CD8-positive, alpha-beta memory T cell (primary cell): Measurements from ENCODE around the gene LRRFIP2. TPM values are rescaled to one million over a fixed set of nuclear protein-coding genes. Genes with fewer than 3 reads are reported as not detected.
A peak's percentile ranks its signal among the peaks of the same experiment; 100 is the strongest.

Experiments used
- CTCF ChIA-PET: fragments of 350-600 bp; sonication (Branson Sonifier 250); formaldehyde crosslinking; loops from one replicate; lab custom pipeline; 2021; ENCODE audit warnings: antibody characterized with exemption; lab: Charles Lee
- POLR2A ChIA-PET: fragments of 350-600 bp; sonication (Branson Sonifier 250); formaldehyde crosslinking; loops from one replicate; lab custom pipeline; 2021; ENCODE audit warnings: antibody characterized with exemption; lab: Charles Lee
- DNase-seq, 5 donors: peaks; one replicate each; pipeline versions ENCODE4 v3.0.0 to v3.0.0-alpha.2; 2020 to 2022; ENCODE audit warnings: mixed read lengths in 1 of 5
- H3K27ac ChIP-seq: one replicate; pipeline ENCODE4 v1.7.0; 2013; ENCODE audit warnings: low read depth, mild to moderate bottlenecking, low read length, moderate library complexity
- H3K27me3 ChIP-seq: 2 replicates; pipeline ENCODE4 v1.7.0; 2013; ENCODE audit warnings: low read length, mild to moderate bottlenecking; ENCODE audit not compliant: insufficient read depth, poor library complexity, severe bottlenecking
- H3K36me3 ChIP-seq: 2 replicates; pipeline ENCODE4 v1.7.0; 2013; ENCODE audit warnings: mild to moderate bottlenecking, low read length, moderate library complexity; ENCODE audit not compliant: insufficient read depth
- H3K4me1 ChIP-seq: 2 replicates; pipeline ENCODE4 v1.7.0; 2013; ENCODE audit warnings: mild to moderate bottlenecking, low read length, moderate library complexity; ENCODE audit not compliant: insufficient read depth
- H3K4me3 ChIP-seq: 2 replicates; pipeline ENCODE4 v1.7.0; 2013; ENCODE audit warnings: mild to moderate bottlenecking, low read length
- H3K9me3 ChIP-seq: 2 replicates; pipeline ENCODE4 v1.7.0; 2013; ENCODE audit warnings: mild to moderate bottlenecking, low read length
- H3K27ac Mint-ChIP-seq, 8 donors: one replicate each; pipeline ENCODE4 v1.8.0; 2020 to 2021; ENCODE audit warnings: mixed read lengths in 8 of 8, mild to moderate bottlenecking in 6 of 8, inconsistent platforms in 3 of 8, moderate library complexity in 3 of 8
- H3K27me3 Mint-ChIP-seq, 2 donors: one replicate each; pipeline ENCODE4 v1.8.0; 2020 to 2021; ENCODE audit warnings: mixed read lengths in 2 of 2, mild to moderate bottlenecking in 1 of 2, moderate library complexity in 1 of 2
- H3K36me3 Mint-ChIP-seq, 3 donors: one replicate each; pipeline ENCODE4 v1.8.0; 2020 to 2021; ENCODE audit warnings: mixed read lengths in 3 of 3, inconsistent platforms in 1 of 3, mild to moderate bottlenecking in 1 of 3
- H3K4me1 Mint-ChIP-seq, 3 donors: one replicate each; pipeline ENCODE4 v1.8.0; 2020 to 2021; ENCODE audit warnings: mixed read lengths in 3 of 3, inconsistent platforms in 1 of 3, mild to moderate bottlenecking in 1 of 3
- H3K4me3 Mint-ChIP-seq, 7 donors: one replicate each; pipeline ENCODE4 v1.8.0; 2020 to 2021; ENCODE audit warnings: mixed read lengths in 7 of 7, mild to moderate bottlenecking in 6 of 7, moderate library complexity in 4 of 7, inconsistent platforms in 2 of 7
- H3K9me3 Mint-ChIP-seq, 5 donors: one replicate each; pipeline ENCODE4 v1.8.0; 2020 to 2022; ENCODE audit warnings: mixed read lengths in 5 of 5, mild to moderate bottlenecking in 3 of 5, moderate library complexity in 2 of 5, inconsistent platforms in 1 of 5
- polyA plus RNA-seq: library from polyadenylated mRNA; unstranded; fragments of 300-500 nt; fragmentation: Illumina TruSeq; gene quantifications from one replicate; pipeline ENCODE4 v1.2.3, GENCODE V29; 2021
- total RNA-seq, 2 experiments: library from RNA; stranded (reverse); gene quantifications; one replicate each; pipeline ENCODE4 v1.2.3, GENCODE V29; 2021

Gene LRRFIP2
- total and polyA plus RNA-seq, 3 experiments from 2014 or later, result 21.9 to 34.3 (median 34.1) TPM

- POLR2A ChIA-PET, result interaction anchor here (0.6 kb wide), 1 partner anchor 99 kb away, joined by 3 read pairs; no protein-coding TSS in a partner anchor
- no peak overlapping the region for H3K4me3 Mint-ChIP-seq
Observed at GRCh38 chr3:37029111-37029510, 145.3 kb downstream of the LRRFIP2 start.

GRCh38 chr3:37028329-37028728, 146.1 kb downstream of the LRRFIP2 start:
- CTCF ChIA-PET, result no interaction called here
- peaks cover 0 to 4% (median 0%) of the 10 kb centered on the region in 3 donors for H3K4me1 Mint-ChIP-seq
- POLR2A ChIA-PET, result no interaction called here
- H3K36me3 Mint-ChIP-seq, result peaks cover 11 to 92% (median 24%) of the 10 kb centered on the region in 3 donors
- no peaks in the 10 kb centered on the region for H3K9me3 Mint-ChIP-seq
- no peaks in the 10 kb centered on the region for H3K9me3 ChIP-seq
- no peak overlapping the region for H3K27ac ChIP-seq
- no peaks in the 10 kb centered on the region for H3K27me3 Mint-ChIP-seq
- no peak overlapping the region for H3K4me3 ChIP-seq
- no peaks in the 10 kb centered on the region for H3K27me3 ChIP-seq
- H3K4me1 ChIP-seq, result no peaks in the 10 kb centered on the region
- no peak overlapping the region for H3K4me3 Mint-ChIP-seq
- DNase-seq, result no peak
- H3K36me3 ChIP-seq, result peaks cover 33% of the 10 kb centered on the region
- H3K27ac Mint-ChIP-seq, result peak overlapping the region in 1 of 8 donors; percentile 15

More at GRCh38 chr3:37029111-37029510, 145.3 kb downstream of the LRRFIP2 start:
- Histone ChIP-seq H3K9me3 (no peaks in the 10 kb centered on the region), H3K4me3 (no peak overlapping the region), H3K27me3 (no peaks in the 10 kb centered on the region), H3K36me3 (peaks cover 35% of the 10 kb centered on the region), H3K4me1 (no peaks in the 10 kb centered on the region), H3K27ac (no peak overlapping the region)
- CTCF ChIA-PET, result interaction anchor here (1.2 kb wide), 1 partner anchor 12 kb away, joined by 3 read pairs; no protein-coding TSS in a partner anchor
- no peak for DNase-seq
- Mint-ChIP-seq H3K36me3 (peaks cover 14 to 90% (median 25%) of the 10 kb centered on the region in 3 donors), H3K9me3 (no peaks in the 10 kb centered on the region), H3K27ac (no peak overlapping the region), H3K27me3 (no peaks in the 10 kb centered on the region), H3K4me1 (peaks cover 0 to 2% (median 0%) of the 10 kb centered on the region in 3 donors)

- H3K27me3 Mint-ChIP-seq, result no peaks in the 10 kb centered on the region
- H3K9me3 ChIP-seq, result no peaks in the 10 kb centered on the region
- ChIA-PET CTCF (no interaction called here), POLR2A (interaction anchor here (0.6 kb wide), 1 partner anchor 9 kb away, joined by 4 read pairs; no protein-coding TSS in a partner anchor)
- no peak overlapping the region for H3K27ac Mint-ChIP-seq
- no peak overlapping the region for H3K4me3 ChIP-seq
- H3K36me3 ChIP-seq, result peaks cover 37% of the 10 kb centered on the region
- DNase-seq, result no peak
- H3K27ac ChIP-seq, result no peak overlapping the region
- H3K27me3 ChIP-seq, result no peaks in the 10 kb centered on the region
- H3K4me1 Mint-ChIP-seq, result peaks cover 0 to 4% (median 0%) of the 10 kb centered on the region in 3 donors
- no peak overlapping the region for H3K4me3 Mint-ChIP-seq
- no peaks in the 10 kb centered on the region for H3K9me3 Mint-ChIP-seq
- H3K4me1 ChIP-seq, result no peaks in the 10 kb centered on the region
- peaks cover 11 to 92% (median 26%) of the 10 kb centered on the region in 3 donors for H3K36me3 Mint-ChIP-seq
Observed at GRCh38 chr3:37026851-37027250, 147.5 kb downstream of the LRRFIP2 start.

- Histone ChIP-seq H3K27ac (no peak overlapping the region), H3K4me3 (no peak overlapping the region), H3K27me3 (no peaks in the 10 kb centered on the region), H3K9me3 (no peaks in the 10 kb centered on the region), H3K36me3 (peaks cover 36% of the 10 kb centered on the region), H3K4me1 (no peaks in the 10 kb centered on the region)
- H3K27ac Mint-ChIP-seq, result peak overlapping the region in 1 of 8 donors; percentile 27
- ChIA-PET CTCF (no interaction called here), POLR2A (no interaction called here)
- no peak overlapping the region for H3K4me3 Mint-ChIP-seq
- H3K4me1 Mint-ChIP-seq, result peaks cover 0 to 4% (median 0%) of the 10 kb centered on the region in 3 donors
- no peak for DNase-seq
- H3K9me3 Mint-ChIP-seq, result no peaks in the 10 kb centered on the region
- peaks cover 11 to 92% (median 28%) of the 10 kb centered on the region in 3 donors for H3K36me3 Mint-ChIP-seq
- H3K27me3 Mint-ChIP-seq, result no peaks in the 10 kb centered on the region
Observed at GRCh38 chr3:37025561-37026335, 148.6 kb downstream of the LRRFIP2 start.

- H3K4me3 ChIP-seq, result no peak overlapping the region
- peaks cover 0 to 4% (median 0%) of the 10 kb centered on the region in 3 donors for H3K4me1 Mint-ChIP-seq
- peaks cover 11 to 92% (median 31%) of the 10 kb centered on the region in 3 donors for H3K36me3 Mint-ChIP-seq
- DNase-seq, result no peak
- peaks cover 42% of the 10 kb centered on the region for H3K36me3 ChIP-seq
- no peaks in the 10 kb centered on the region for H3K9me3 Mint-ChIP-seq
- H3K27ac Mint-ChIP-seq, result peak overlapping the region in 2 of 8 donors; percentile 17 to 68
- no peak overlapping the region for H3K4me3 Mint-ChIP-seq
- no peak overlapping the region for H3K27ac ChIP-seq
- ChIA-PET CTCF (interaction anchor here (0.7 to 2.3 kb wide), 5 partner anchors 10 to 231 kb away, joined by 3 to 6 read pairs (median 3); no protein-coding TSS in a partner anchor), POLR2A (no interaction called here)
- H3K27me3 ChIP-seq, result no peaks in the 10 kb centered on the region
- no peaks in the 10 kb centered on the region for H3K4me1 ChIP-seq
- H3K27me3 Mint-ChIP-seq, result no peaks in the 10 kb centered on the region
- H3K9me3 ChIP-seq, result no peaks in the 10 kb centered on the region
Observed at GRCh38 chr3:37024820-37025405, 149.5 kb downstream of the LRRFIP2 start.

- Histone ChIP-seq H3K9me3 (no peaks in the 10 kb centered on the region), H3K4me3 (no peak overlapping the region), H3K4me1 (no peaks in the 10 kb centered on the region), H3K27ac (no peak overlapping the region), H3K27me3 (no peaks in the 10 kb centered on the region), H3K36me3 (peaks cover 37% of the 10 kb centered on the region)
- ChIA-PET POLR2A (no interaction called here), CTCF (interaction anchor here (0.7 to 2.3 kb wide), 5 partner anchors 9 to 232 kb away, joined by 3 to 6 read pairs (median 3); no protein-coding TSS in a partner anchor)
- H3K36me3 Mint-ChIP-seq, result peaks cover 11 to 95% (median 34%) of the 10 kb centered on the region in 3 donors
- no peaks in the 10 kb centered on the region for H3K27me3 Mint-ChIP-seq
- H3K27ac Mint-ChIP-seq, result no peak overlapping the region
- DNase-seq, result no peak
- no peak overlapping the region for H3K4me3 Mint-ChIP-seq
- no peaks in the 10 kb centered on the region for H3K9me3 Mint-ChIP-seq
- H3K4me1 Mint-ChIP-seq, result peaks cover 0 to 4% (median 0%) of the 10 kb centered on the region in 3 donors
Observed at GRCh38 chr3:37024092-37024491, 150.3 kb downstream of the LRRFIP2 start.

- Mint-ChIP-seq H3K4me3 (no peak overlapping the region), H3K27ac (peak overlapping the region in 1 of 8 donors; percentile 8), H3K4me1 (peaks cover 0 to 2% (median 0%) of the 10 kb centered on the region in 3 donors), H3K36me3 (peaks cover 8 to 94% (median 30%) of the 10 kb centered on the region in 3 donors), H3K9me3 (no peaks in the 10 kb centered on the region), H3K27me3 (no peaks in the 10 kb centered on the region)
- no peaks in the 10 kb centered on the region for H3K4me1 ChIP-seq
- CTCF ChIA-PET, result no interaction called here
- no peak overlapping the region for H3K27ac ChIP-seq
- DNase-seq, result no peak
- POLR2A ChIA-PET, result no interaction called here
- H3K9me3 ChIP-seq, result no peaks in the 10 kb centered on the region
- H3K27me3 ChIP-seq, result no peaks in the 10 kb centered on the region
- H3K4me3 ChIP-seq, result no peak overlapping the region
- H3K36me3 ChIP-seq, result peaks cover 48% of the 10 kb centered on the region
Observed at GRCh38 chr3:37017683-37018082, 156.7 kb downstream of the LRRFIP2 start.

GRCh38 chr3:37016903-37017302, 157.5 kb downstream of the LRRFIP2 start:
- no peak for DNase-seq
- H3K4me1 Mint-ChIP-seq, result peaks cover 0 to 2% (median 0%) of the 10 kb centered on the region in 3 donors
- H3K4me3 Mint-ChIP-seq, result no peak overlapping the region
- CTCF ChIA-PET, result no interaction called here
- no peaks in the 10 kb centered on the region for H3K9me3 Mint-ChIP-seq
- H3K36me3 Mint-ChIP-seq, result peaks cover 13 to 94% (median 27%) of the 10 kb centered on the region in 3 donors
- no peaks in the 10 kb centered on the region for H3K27me3 Mint-ChIP-seq
- no peaks in the 10 kb centered on the region for H3K27me3 ChIP-seq
- no peak overlapping the region for H3K4me3 ChIP-seq
- no peaks in the 10 kb centered on the region for H3K4me1 ChIP-seq
- POLR2A ChIA-PET, result no interaction called here
- peaks cover 55% of the 10 kb centered on the region for H3K36me3 ChIP-seq
- H3K9me3 ChIP-seq, result no peaks in the 10 kb centered on the region
- H3K27ac Mint-ChIP-seq, result peak overlapping the region in 1 of 8 donors; percentile 54
- H3K27ac ChIP-seq, result no peak overlapping the region
